Measurements from ENCODE around the gene ANXA4.

The ANXA4 gene

DNA sequence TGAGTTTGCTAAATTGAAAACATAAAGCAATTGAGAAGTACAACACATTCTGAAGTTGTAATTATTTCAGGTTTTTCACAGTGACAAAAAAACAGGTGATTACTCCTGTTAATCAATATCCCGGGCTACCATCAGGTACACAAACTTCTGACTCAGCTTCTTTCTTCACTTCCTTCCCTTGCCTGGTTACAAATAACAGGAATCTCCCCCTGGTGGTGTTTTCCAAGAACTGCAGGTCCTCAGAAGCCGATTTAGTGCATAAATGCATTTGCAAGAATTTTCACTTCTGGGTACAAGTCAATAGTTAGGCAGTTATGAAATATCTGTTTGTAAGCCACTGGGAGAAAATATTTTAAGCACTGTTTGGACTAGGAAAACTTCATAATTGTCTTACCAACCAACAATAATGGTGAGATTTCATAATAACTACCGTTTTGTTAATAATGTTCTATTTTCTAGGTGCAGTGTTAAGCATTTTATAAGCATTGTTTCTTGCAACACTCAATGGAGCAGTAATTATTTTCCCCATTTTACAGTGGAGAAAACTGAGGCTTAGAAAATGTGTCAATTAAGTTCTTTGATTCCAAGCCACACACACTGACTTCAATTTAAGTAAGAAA is 75.1 kb downstream of the ANXA4 start:
- TF ChIP-seq CTCF (IDR thresholded peaks at IDR 0.05; ENCODE audit: low read depth, low read length, missing control alignments) = peak; percentile 84
- Histone ChIP-seq H3K27me3 (replicated peaks) (no peaks in the 10 kb centered on the region), H3K4me3 (ENCODE audit: low read depth, low read length) (no peak overlapping the region), H3K36me3 (replicated peaks) (peaks cover 9% of the 10 kb centered on the region), H3K27ac (no peak overlapping the region)
- in situ Hi-C loops (cut with HindIII; ENCODE audit: low pct_ligation_motif_present, low sequenced_read_pairs) = no loop called here
- peak; percentile 81 for DNase-seq

- no peak overlapping the region for H3K4me3 ChIP-seq (ENCODE audit: low read depth, low read length)
- TF ChIP-seq CTCF (IDR thresholded peaks at IDR 0.05; ENCODE audit: low read depth, low read length, missing control alignments) = no peak
- DNase-seq = no peak
- peaks cover 9% of the 10 kb centered on the region for H3K36me3 ChIP-seq (replicated peaks)
- in situ Hi-C loops (cut with HindIII; ENCODE audit: low pct_ligation_motif_present, low sequenced_read_pairs) = no loop called here
- no peak overlapping the region for H3K27ac ChIP-seq
- H3K27me3 ChIP-seq (replicated peaks) = no peaks in the 10 kb centered on the region
These were observed 76.0 kb downstream of the ANXA4 start for GRCh38 chr2:69817729-69818501.

DNA sequence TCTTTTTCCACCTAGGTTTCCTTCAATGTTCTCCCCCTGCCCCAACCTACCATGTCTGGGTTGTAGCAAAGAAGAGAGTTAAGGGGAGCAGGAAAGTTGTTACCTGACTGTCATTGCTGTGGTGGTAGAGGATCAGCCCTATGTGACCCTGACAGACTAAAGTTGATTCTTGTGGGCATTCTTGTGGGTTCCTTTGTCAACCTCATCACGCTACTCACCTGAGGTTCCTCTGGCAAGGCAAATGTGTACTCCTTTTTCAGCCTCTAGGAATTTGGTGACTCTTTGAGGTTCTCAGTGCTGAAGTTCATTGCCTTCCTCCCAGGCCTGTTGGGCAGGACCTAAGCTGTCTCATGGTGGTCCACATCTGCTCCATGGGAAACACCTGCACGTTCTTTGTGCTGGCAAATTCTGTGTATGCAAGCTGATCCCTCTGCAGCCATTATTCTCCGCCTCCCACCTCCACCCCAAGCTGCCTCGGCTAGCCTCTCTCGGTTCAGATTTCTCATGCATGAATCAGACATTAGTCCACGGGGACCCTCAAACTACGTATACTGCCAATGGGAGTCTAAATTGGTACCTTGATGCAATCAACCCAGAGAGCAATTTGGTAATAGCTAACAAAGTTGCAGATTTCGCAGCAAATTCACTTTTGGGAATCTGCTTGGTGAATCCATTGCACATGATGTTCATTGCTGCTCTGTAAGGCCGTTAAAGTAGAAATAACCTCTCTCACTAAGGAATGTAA is 86.0 kb downstream of the ANXA4 start:
- Histone ChIP-seq H3K4me3 (ENCODE audit: low read depth, low read length) (no peak overlapping the region), H3K27me3 (replicated peaks) (no peaks in the 10 kb centered on the region), H3K36me3 (replicated peaks) (no peaks in the 10 kb centered on the region), H3K27ac (no peak overlapping the region)
- peak; percentile 17 for DNase-seq
- no peak for TF ChIP-seq CTCF (IDR thresholded peaks at IDR 0.05; ENCODE audit: low read depth, low read length, missing control alignments)
- in situ Hi-C loops (cut with HindIII; ENCODE audit: low pct_ligation_motif_present, low sequenced_read_pairs) = no loop called here

- in situ Hi-C loops (cut with HindIII; ENCODE audit: low pct_ligation_motif_present, low sequenced_read_pairs) = no loop called here
- Histone ChIP-seq H3K27ac (peak overlapping the region; percentile 86), H3K4me3 (ENCODE audit: low read depth, low read length) (peak overlapping the region; percentile 95), H3K27me3 (replicated peaks) (no peaks in the 10 kb centered on the region), H3K36me3 (replicated peaks) (no peaks in the 10 kb centered on the region)
- no peak for TF ChIP-seq CTCF (IDR thresholded peaks at IDR 0.05; ENCODE audit: low read depth, low read length, missing control alignments)
- no peak for DNase-seq
These were observed 87.0 kb downstream of the ANXA4 start for GRCh38 chr2:69828938-69829255.

DNA sequence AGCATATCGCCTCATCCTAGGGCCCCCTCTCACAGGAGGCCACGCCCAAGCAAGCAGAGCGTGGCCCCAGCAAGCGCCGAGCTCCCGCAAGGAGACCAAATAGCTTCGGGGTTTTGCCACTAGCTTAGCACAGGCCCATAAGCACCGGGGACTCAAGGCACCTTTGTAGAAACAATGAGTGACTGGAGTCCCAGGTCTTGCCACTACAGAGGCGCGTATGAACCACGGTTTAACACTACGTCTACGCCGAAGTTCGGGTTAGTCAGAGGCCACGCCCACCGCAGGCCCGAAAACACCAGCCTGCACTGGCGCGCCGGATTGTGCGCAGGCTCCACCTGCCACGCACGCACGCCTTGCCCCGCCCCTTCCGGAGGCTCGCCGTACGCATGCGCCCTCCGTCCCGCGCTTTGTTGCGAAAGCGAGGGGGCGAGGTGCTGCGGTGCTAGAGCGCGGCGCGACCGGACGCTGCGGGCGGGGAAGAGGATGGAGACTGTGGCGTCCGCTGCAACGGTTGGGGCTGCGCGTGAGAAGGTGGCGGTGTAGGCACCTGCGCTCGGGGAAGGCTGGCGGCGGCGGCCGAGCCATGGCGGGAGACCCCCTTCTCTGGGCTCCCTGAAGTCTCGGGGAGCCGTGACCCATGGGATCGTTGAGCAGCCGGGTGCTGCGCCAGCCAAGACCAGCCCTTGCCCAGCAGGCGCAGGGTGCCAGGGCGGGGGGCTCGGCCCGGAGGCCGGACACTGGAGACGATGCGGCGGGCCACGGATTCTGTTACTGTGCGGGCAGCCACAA is 87.5 kb downstream of the ANXA4 start, which contains the start of gene GMCL1:
TSS of gene GMCL1 (plus strand) at position 405 of the 789 bp plus-strand sequence. CDS start at position 638, 233 bp downstream.
- Histone ChIP-seq H3K27ac (peak within 1 kb of the TSS; percentile 86), H3K36me3 (replicated peaks) (no peaks in the 10 kb centered on the region), H3K4me3 (ENCODE audit: low read depth, low read length) (peak within 1 kb of the TSS; percentile 95), H3K27me3 (replicated peaks) (no peaks in the 10 kb centered on the region)
- no peak for TF ChIP-seq CTCF (IDR thresholded peaks at IDR 0.05; ENCODE audit: low read depth, low read length, missing control alignments)
- DNase-seq = peak; percentile 95
- in situ Hi-C loops (cut with HindIII; ENCODE audit: low pct_ligation_motif_present, low sequenced_read_pairs) = no loop called here

Data from brain microvascular endothelial cell (primary cell).